Muscle layer of duodenum (tissue), 2 donors: ENCODE measurements around the gene FAM107B.
"Not testable (repeated sequence)": the region's sequence is repeated elsewhere in the genome, so short reads cannot be mapped to it uniquely, and the experiment has no call there.

Experiments used
- H3K27ac ChIP-seq: one replicate; pipeline ENCODE4 v1.7.0; 2013; ENCODE audit warnings: mild to moderate bottlenecking, low read length
- H3K27me3 ChIP-seq: one replicate; pipeline ENCODE4 v1.7.0; 2013; ENCODE audit warnings: low read depth, mild to moderate bottlenecking, control low read depth, low read length
- H3K36me3 ChIP-seq, 2 donors: one replicate each; pipeline ENCODE4 v1.7.0; 2013; ENCODE audit warnings: low read length in 2 of 2, control low read depth in 1 of 2, mild to moderate bottlenecking in 1 of 2; ENCODE audit not compliant: insufficient read depth in 2 of 2, control insufficient read depth in 1 of 2
- H3K4me1 ChIP-seq, 2 donors: one replicate each; pipeline ENCODE4 v1.7.0; 2013; ENCODE audit warnings: low read length in 2 of 2, mild to moderate bottlenecking in 2 of 2, control low read depth in 1 of 2, moderate library complexity in 1 of 2; ENCODE audit not compliant: insufficient read depth in 2 of 2, control insufficient read depth in 1 of 2
- H3K4me3 ChIP-seq, 2 donors: one replicate each; pipeline ENCODE4 v1.7.0; 2013; ENCODE audit warnings: low read length in 2 of 2, low read depth in 1 of 2, mild to moderate bottlenecking in 1 of 2
- H3K9me3 ChIP-seq, 2 donors: one replicate each; pipeline ENCODE4 v1.7.0; 2013; ENCODE audit warnings: low read length in 2 of 2, control low read depth in 1 of 2, mild to moderate bottlenecking in 1 of 2; ENCODE audit not compliant: control insufficient read depth in 1 of 2
- donor health status: healthy.

FAM107B gene

DNA sequence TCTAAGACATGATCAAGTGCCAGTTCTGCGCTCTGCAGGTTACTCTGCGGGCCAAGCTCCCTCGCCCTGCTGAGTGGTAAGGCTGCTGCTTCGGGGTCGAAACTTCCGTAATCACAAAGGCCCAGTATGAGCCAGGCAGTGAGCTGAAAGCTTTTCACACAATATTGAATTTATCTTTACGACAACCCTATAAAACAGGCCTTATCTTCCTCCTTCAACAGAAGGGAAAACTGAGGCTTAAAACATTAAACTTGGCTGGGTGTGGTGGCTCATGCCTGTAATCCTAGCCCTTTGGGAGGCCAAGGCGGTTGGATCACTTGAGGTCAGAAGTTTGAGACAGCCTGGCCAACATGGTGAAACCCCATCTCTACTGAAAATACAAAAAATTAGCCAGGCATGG lies 83.3 kb downstream of the FAM107B start:
- no peaks in the 10 kb centered on the region for H3K4me1 ChIP-seq
- H3K4me3 ChIP-seq: no peak overlapping the region
- H3K9me3 ChIP-seq: no peaks in the 10 kb centered on the region
- no peaks in the 10 kb centered on the region for H3K36me3 ChIP-seq
- no peak overlapping the region for H3K27ac ChIP-seq
- H3K27me3 ChIP-seq: no peaks in the 10 kb centered on the region

- no peaks in the 10 kb centered on the region for H3K4me1 ChIP-seq
- H3K27ac ChIP-seq: no peak overlapping the region
- no peak overlapping the region for H3K4me3 ChIP-seq
- no peaks in the 10 kb centered on the region for H3K36me3 ChIP-seq
- H3K9me3 ChIP-seq: no peaks in the 10 kb centered on the region
- no peaks in the 10 kb centered on the region for H3K27me3 ChIP-seq
These were observed 86.1 kb downstream of the FAM107B start for GRCh38 chr10:14688606-14689005.

GRCh38 chr10:14688189-14688588 lies 86.5 kb downstream of the FAM107B start:
- not testable (repeated sequence) for H3K4me1 ChIP-seq, H3K4me3 ChIP-seq, H3K27ac ChIP-seq, H3K9me3 ChIP-seq, H3K27me3 ChIP-seq, H3K36me3 ChIP-seq

GRCh38 chr10:14687340-14687739 lies 87.4 kb downstream of the FAM107B start:
- Histone ChIP-seq H3K9me3 (no peaks in the 10 kb centered on the region), H3K36me3 (no peaks in the 10 kb centered on the region), H3K4me1 (no peaks in the 10 kb centered on the region), H3K4me3 (no peak overlapping the region), H3K27ac (no peak overlapping the region), H3K27me3 (no peaks in the 10 kb centered on the region)

- no peaks in the 10 kb centered on the region for H3K9me3 ChIP-seq
- H3K36me3 ChIP-seq: no peaks in the 10 kb centered on the region
- H3K27ac ChIP-seq: no peak overlapping the region
- H3K4me3 ChIP-seq: no peak overlapping the region
- no peaks in the 10 kb centered on the region for H3K27me3 ChIP-seq
- no peaks in the 10 kb centered on the region for H3K4me1 ChIP-seq
These were observed 88.3 kb downstream of the FAM107B start for GRCh38 chr10:14686356-14686755.

- H3K4me3 ChIP-seq: no peak overlapping the region
- H3K27ac ChIP-seq: no peak overlapping the region
- H3K36me3 ChIP-seq: no peaks in the 10 kb centered on the region
- no peaks in the 10 kb centered on the region for H3K4me1 ChIP-seq
- no peaks in the 10 kb centered on the region for H3K9me3 ChIP-seq
- no peaks in the 10 kb centered on the region for H3K27me3 ChIP-seq
These were observed 90.3 kb downstream of the FAM107B start for GRCh38 chr10:14684354-14684753.

- H3K36me3 ChIP-seq: no peaks in the 10 kb centered on the region
- no peak overlapping the region for H3K27ac ChIP-seq
- H3K4me3 ChIP-seq: no peak overlapping the region
- no peaks in the 10 kb centered on the region for H3K27me3 ChIP-seq
- no peaks in the 10 kb centered on the region for H3K4me1 ChIP-seq
- no peaks in the 10 kb centered on the region for H3K9me3 ChIP-seq
These were observed 91.4 kb downstream of the FAM107B start for GRCh38 chr10:14683256-14683655.

GRCh38 chr10:14681802-14682201 lies 92.9 kb downstream of the FAM107B start:
- Histone ChIP-seq H3K9me3 (no peaks in the 10 kb centered on the region), H3K4me1 (no peaks in the 10 kb centered on the region), H3K36me3 (no peaks in the 10 kb centered on the region), H3K27me3 (no peaks in the 10 kb centered on the region), H3K4me3 (no peak overlapping the region), H3K27ac (no peak overlapping the region)

DNA sequence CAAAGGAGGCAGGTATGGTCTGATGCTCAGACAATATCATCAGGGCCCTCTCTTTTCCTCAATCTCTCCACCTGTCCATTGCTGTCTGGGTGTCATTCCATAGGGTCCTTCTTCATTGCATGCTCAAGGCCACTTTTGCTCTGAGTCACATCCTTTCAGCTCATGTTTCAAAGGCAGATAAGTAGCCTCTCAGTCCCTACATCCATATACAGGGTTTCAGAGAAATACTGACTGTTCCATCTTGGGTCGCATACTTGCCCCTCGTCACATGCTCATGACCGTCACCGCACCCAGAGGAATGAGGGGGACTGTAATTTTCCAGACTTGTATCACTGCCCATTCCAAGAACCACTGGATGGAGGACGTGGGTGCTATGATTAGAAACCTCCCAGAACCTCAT lies 93.4 kb downstream of the FAM107B start:
- no peaks in the 10 kb centered on the region for H3K36me3 ChIP-seq
- H3K4me3 ChIP-seq: no peak overlapping the region
- H3K27me3 ChIP-seq: no peaks in the 10 kb centered on the region
- no peaks in the 10 kb centered on the region for H3K4me1 ChIP-seq
- H3K27ac ChIP-seq: no peak overlapping the region
- no peaks in the 10 kb centered on the region for H3K9me3 ChIP-seq

GRCh38 chr10:14678637-14679036 lies 96.1 kb downstream of the FAM107B start:
- no peaks in the 10 kb centered on the region for H3K9me3 ChIP-seq
- no peak overlapping the region for H3K27ac ChIP-seq
- no peaks in the 10 kb centered on the region for H3K36me3 ChIP-seq
- no peak overlapping the region for H3K4me3 ChIP-seq
- no peaks in the 10 kb centered on the region for H3K27me3 ChIP-seq
- H3K4me1 ChIP-seq: peaks cover 4 to 7% of the 10 kb centered on the region in 2 donors

GRCh38 chr10:14676732-14677131 lies 98.0 kb downstream of the FAM107B start:
- no peaks in the 10 kb centered on the region for H3K27me3 ChIP-seq
- no peaks in the 10 kb centered on the region for H3K9me3 ChIP-seq
- H3K27ac ChIP-seq: no peak overlapping the region
- H3K4me1 ChIP-seq: peaks cover 4 to 14% of the 10 kb centered on the region in 2 donors
- no peaks in the 10 kb centered on the region for H3K36me3 ChIP-seq
- H3K4me3 ChIP-seq: no peak overlapping the region

GRCh38 chr10:14674376-14675050 lies 100.2 kb downstream of the FAM107B start:
- Histone ChIP-seq H3K4me1 (peaks cover 4 to 24% of the 10 kb centered on the region in 2 donors), H3K27ac (no peak overlapping the region), H3K4me3 (no peak overlapping the region), H3K36me3 (no peaks in the 10 kb centered on the region), H3K9me3 (no peaks in the 10 kb centered on the region), H3K27me3 (no peaks in the 10 kb centered on the region)
